ENCODE measurements around the gene DPEP2. TPM values are rescaled to one million over a fixed set of nuclear protein-coding genes. Genes with fewer than 3 reads are reported as not detected.
"Not testable (repeated sequence)": the region's sequence is repeated elsewhere in the genome, so short reads cannot be mapped to it uniquely, and the experiment has no call there.

DPEP2 gene
- total and polyA plus RNA-seq, 8 donors: 0.61 to 5.2 (median 1.7) TPM; not detected in 2

DNA sequence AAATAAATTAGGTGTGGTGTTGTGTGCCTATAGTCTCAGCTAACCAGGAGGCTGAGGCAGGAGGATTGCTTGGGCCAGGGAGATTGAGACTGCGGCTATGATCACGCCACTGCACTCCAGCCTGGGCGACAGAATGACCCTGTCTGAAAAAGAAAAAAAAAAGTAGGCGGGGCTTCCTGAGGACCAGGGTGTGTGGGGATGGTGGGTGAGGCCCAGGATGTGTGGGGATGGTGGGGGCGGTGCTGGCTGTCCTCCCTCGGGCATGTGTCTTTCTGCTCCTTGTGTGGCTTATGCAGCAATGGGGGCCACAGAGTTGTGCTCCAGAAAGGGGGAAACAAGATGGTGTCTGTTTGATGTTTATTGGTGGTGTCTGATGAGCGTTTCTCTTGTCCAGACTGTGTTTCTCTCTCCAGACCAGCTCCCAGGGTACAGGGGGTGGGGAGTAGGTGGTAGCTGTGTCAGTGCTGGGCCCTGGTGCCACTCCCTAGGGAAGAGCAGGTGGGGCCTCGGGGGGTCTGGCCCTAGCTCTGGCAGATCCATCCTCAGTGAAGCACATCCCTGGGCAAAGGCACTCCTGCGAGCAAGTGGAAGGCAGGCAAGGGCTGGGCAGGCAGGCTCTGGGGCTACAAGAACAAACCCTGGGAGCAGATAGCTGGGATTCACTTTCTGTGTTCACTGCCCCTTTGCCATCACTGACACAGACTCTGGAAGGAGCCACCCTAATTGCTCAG is 57.6 kb downstream of the DPEP2 start:
- Histone ChIP-seq H3K36me3 (peaks cover 21 to 61% (median 45%) of the 10 kb centered on the region in 4 donors), H3K27ac (peak overlapping the region in 3 of 5 donors; percentile 4 to 82 (median 76)), H3K9me3 (no peaks in the 10 kb centered on the region), H3K4me1 (peaks cover 34 to 65% (median 60%) of the 10 kb centered on the region in 4 donors), H3K4me3 (no peak overlapping the region), H3K27me3 (no peaks in the 10 kb centered on the region)
- no peak for DNase-seq
- intact Hi-C loops (cut with DNase I; ENCODE audit: low total_unique reads): no loop called here
- TF ChIP-seq, protein P1, sequence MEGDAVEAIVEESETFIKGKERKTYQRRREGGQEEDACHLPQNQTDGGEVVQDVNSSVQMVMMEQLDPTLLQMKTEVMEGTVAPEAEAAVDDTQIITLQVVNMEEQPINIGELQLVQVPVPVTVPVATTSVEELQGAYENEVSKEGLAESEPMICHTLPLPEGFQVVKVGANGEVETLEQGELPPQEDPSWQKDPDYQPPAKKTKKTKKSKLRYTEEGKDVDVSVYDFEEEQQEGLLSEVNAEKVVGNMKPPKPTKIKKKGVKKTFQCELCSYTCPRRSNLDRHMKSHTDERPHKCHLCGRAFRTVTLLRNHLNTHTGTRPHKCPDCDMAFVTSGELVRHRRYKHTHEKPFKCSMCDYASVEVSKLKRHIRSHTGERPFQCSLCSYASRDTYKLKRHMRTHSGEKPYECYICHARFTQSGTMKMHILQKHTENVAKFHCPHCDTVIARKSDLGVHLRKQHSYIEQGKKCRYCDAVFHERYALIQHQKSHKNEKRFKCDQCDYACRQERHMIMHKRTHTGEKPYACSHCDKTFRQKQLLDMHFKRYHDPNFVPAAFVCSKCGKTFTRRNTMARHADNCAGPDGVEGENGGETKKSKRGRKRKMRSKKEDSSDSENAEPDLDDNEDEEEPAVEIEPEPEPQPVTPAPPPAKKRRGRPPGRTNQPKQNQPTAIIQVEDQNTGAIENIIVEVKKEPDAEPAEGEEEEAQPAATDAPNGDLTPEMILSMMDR (IDR thresholded peaks at IDR 0.05): no peak
- TF ChIP-seq POLR2AphosphoS5 (IDR thresholded peaks at IDR 0.05): no peak
- no peak for TF ChIP-seq EP300 (IDR thresholded peaks at IDR 0.05)
- TF ChIP-seq POLR2A (IDR thresholded peaks at IDR 0.05): no peak
- WGBS, 5 donors: 82 to 86% (median 84%) methylated on average over 8 to 9 of the region's 9 CpGs

DNA sequence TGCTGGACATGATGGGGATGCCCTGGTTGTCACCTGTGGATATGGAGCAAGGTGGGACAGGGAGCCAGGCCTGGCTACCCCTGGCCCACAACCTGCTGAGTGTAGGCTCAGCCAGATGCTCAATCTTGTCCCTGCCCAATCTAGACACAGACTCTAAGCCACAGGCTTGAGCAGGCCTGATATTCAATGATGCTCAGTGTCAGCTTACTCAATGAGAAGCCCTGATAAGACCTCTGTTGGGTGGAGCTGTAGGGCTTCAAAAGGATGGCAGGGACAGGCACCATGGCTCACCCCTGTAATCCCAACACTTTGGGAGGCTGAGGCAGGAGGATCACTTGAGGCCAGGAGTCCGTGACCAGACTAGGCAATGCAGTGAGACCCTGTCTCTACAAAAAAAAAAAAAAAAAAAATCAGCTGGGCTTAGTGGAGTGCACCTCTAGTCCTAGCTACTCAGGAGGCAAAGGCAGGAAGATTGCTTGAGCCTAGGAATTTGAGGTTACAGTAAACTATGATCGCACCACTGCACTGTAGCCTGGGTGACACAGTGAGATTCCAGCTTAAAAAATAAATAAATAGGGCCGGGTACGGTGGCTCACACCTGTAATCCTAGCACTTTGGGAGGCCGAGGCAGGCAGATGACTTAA is 58.7 kb downstream of the DPEP2 start:
- intact Hi-C loops (cut with DNase I; ENCODE audit: low total_unique reads): no loop called here
- Histone ChIP-seq H3K36me3 (peaks cover 10 to 50% (median 34%) of the 10 kb centered on the region in 4 donors), H3K4me1 (peaks cover 33 to 64% (median 60%) of the 10 kb centered on the region in 4 donors), H3K4me3 (no peak overlapping the region), H3K27me3 (no peaks in the 10 kb centered on the region), H3K9me3 (no peaks in the 10 kb centered on the region), H3K27ac (peak overlapping the region in 1 of 5 donors; percentile 25)
- 85 to 93% (median 91%) methylated on average over 5 of the region's 5 CpGs for WGBS, 5 donors
- no peak for DNase-seq
- TF ChIP-seq, protein P1 (IDR thresholded peaks at IDR 0.05): no peak
- TF ChIP-seq EP300 (IDR thresholded peaks at IDR 0.05) (no peak), POLR2AphosphoS5 (IDR thresholded peaks at IDR 0.05) (no peak), POLR2A (IDR thresholded peaks at IDR 0.05) (no peak)

DNA sequence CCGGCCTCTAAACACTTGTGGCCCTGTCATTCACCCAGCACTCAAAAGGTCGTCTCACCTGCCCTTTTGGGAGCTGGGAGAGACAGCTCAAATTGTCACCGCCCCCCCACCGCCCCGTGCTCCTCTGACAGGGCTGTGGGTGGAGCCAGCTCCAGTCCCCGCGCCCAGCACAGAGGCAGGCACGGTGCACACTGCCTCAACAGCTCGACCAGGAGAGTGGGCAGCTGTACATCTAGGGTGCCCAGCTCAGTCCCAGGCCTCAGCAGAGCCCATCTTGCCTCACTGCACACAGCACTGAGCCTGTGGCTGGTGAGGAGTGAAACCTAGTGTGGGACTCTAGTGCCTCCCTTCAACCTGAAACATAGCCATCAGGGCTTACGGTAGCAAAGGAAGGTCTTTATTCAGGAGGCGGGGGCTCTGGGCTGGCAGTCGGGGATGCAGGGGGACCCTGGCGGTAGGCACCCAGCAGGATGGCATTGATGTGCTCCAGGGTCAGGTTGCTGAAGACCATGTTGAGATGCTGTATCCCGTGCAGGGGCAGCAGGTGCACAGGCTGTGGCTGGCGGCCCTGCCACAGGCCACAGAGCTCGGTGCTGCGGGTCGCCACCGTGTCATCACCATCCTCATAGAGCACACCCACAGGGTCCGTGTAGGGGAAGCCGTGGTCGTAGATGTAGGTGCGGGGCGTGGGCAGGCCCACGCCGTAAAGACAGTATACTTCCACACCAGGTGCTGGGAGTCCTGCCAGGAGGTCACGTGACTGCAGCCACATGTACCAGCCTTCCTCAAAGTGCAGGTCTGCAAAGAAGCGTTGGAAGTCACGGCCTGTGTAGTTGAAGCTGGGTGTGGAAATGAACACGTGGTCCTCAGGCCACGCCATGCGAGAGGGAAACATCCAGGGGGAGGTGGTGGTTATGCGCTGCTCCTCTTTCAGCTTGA is 59.5 kb downstream of the DPEP2 start:
- DNase-seq: peak in 1 of 2 donors; percentile 80

DNA sequence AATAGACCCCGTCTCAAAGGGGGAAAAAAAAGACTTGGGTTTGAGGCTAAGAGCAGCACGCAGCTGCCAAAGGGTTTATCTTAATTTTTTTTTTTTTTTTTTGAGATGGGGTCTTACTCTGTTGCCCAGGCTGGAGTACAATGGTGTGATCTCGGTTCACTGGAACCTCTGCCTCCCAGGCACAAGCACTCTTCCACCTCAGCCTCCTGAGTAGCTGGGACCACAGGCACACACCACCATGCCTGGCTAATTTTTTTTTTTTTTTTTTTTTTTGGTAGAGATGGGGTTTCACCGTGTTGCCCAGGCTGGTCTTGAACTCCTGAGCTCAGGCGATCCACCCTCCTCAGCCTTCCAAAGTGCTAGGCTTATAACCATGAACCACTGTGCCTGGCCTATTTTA is 61.6 kb downstream of the DPEP2 start:
- Histone ChIP-seq H3K27ac (peak overlapping the region in 2 of 5 donors; percentile 97 to 99), H3K4me1 (peaks cover 27 to 54% (median 50%) of the 10 kb centered on the region in 4 donors), H3K36me3 (peaks cover 5 to 48% (median 32%) of the 10 kb centered on the region in 4 donors)
- not testable (repeated sequence) for H3K4me3 ChIP-seq, H3K27me3 ChIP-seq, DNase-seq, H3K9me3 ChIP-seq
- intact Hi-C loops (cut with DNase I; ENCODE audit: low total_unique reads): loop anchor here (10.0 kb wide), 1 partner anchor 113 kb away; no protein-coding TSS in a partner anchor
- 90 to 98% (median 93%) methylated on average over 5 of the region's 5 CpGs for WGBS, 5 donors

More for the DNA sequence above, 59.5 kb downstream of the DPEP2 start:
- Histone ChIP-seq H3K4me3 (no peak overlapping the region), H3K4me1 (peaks cover 37 to 64% (median 63%) of the 10 kb centered on the region in 4 donors), H3K9me3 (no peaks in the 10 kb centered on the region), H3K27me3 (no peaks in the 10 kb centered on the region), H3K27ac (peak overlapping the region in 2 of 5 donors; percentile 25 to 26), H3K36me3 (peaks cover 3 to 47% (median 29%) of the 10 kb centered on the region in 4 donors)
- TF ChIP-seq POLR2AphosphoS5 (IDR thresholded peaks at IDR 0.05) (peak in 1 of 3 donors; percentile 20), POLR2A (IDR thresholded peaks at IDR 0.05) (no peak)
- intact Hi-C loops (cut with DNase I; ENCODE audit: low total_unique reads): loop anchor here (10.0 kb wide), 1 partner anchor 115 kb away; no protein-coding TSS in a partner anchor
- WGBS, 5 donors: 61 to 67% (median 63%) methylated on average over 14 to 33 of the region's 33 CpGs

Small RNA genes lying within 50 kb of the gene (small RNA-seq; reads per million reads assigned to genes)
- gene RNU6-359P: 0 reads per million in 4 donors

Other genes with a start within 250 kb of the DPEP2 start
- gene RANBP10, start 192.9 kb downstream of the DPEP2 start, total RNA-seq: 10 to 100 TPM in 3 of 5 donors, 1 to 10 TPM in 2; 7.8 to 37.3 (median 13.0) TPM
- 1 to 10 TPM; 2.9 to 6.9 (median 4.2) TPM for gene RANBP10, start 192.9 kb downstream of the DPEP2 start, polyA plus RNA-seq
- gene TSNAXIP1, start 192.6 kb downstream of the DPEP2 start, total RNA-seq: 10 to 100 TPM in 1 of 5 donors, 1 to 10 TPM in 2, under 1 TPM in 1, not detected in 1; 0.45 to 25.7 (median 1.7) TPM
- gene TSNAXIP1, start 192.6 kb downstream of the DPEP2 start, polyA plus RNA-seq: 1 to 10 TPM in 1 of 3 donors, under 1 TPM in 2; 0.46 to 1.2 (median 1.00) TPM
- gene THAP11, start 157.2 kb downstream of the DPEP2 start, total RNA-seq: 100 to 1,000 TPM in 1 of 5 donors, 10 to 100 TPM in 4; 12.5 to 109 (median 53.9) TPM
- 10 to 100 TPM; 15.8 to 25.7 (median 18.7) TPM for gene THAP11, start 157.2 kb downstream of the DPEP2 start, polyA plus RNA-seq
- gene NUTF2, start 152.6 kb downstream of the DPEP2 start, total RNA-seq: 10 to 100 TPM in 4 of 5 donors, 1 to 10 TPM in 1; 9.3 to 64.7 (median 25.7) TPM
- gene NUTF2, start 152.6 kb downstream of the DPEP2 start, polyA plus RNA-seq: 100 to 1,000 TPM in 2 of 3 donors, 10 to 100 TPM in 1; 92.0 to 125 (median 112) TPM
- 10 to 100 TPM; 27.4 to 80.7 (median 71.0) TPM for gene CENPT, start 151.8 kb downstream of the DPEP2 start, total RNA-seq
- gene CENPT, start 151.8 kb downstream of the DPEP2 start, polyA plus RNA-seq: 10 to 100 TPM; 36.8 to 64.8 (median 48.3) TPM
- 100 to 1,000 TPM in 2 of 5 donors, 10 to 100 TPM in 3; 41.5 to 141 (median 58.5) TPM for gene EDC4, start 126.4 kb downstream of the DPEP2 start, total RNA-seq
- 10 to 100 TPM; 22.0 to 27.6 (median 22.2) TPM for gene EDC4, start 126.4 kb downstream of the DPEP2 start, polyA plus RNA-seq
- gene NRN1L, start 114.6 kb downstream of the DPEP2 start, total RNA-seq: not detected
- 1 to 10 TPM in 2 of 3 donors, not detected in 1; 2.0 to 2.7 TPM for gene NRN1L, start 114.6 kb downstream of the DPEP2 start, polyA plus RNA-seq
- gene PSKH1, start 106.2 kb downstream of the DPEP2 start, total RNA-seq: 10 to 100 TPM; 17.5 to 93.7 (median 26.1) TPM
- gene PSKH1, start 106.2 kb downstream of the DPEP2 start, polyA plus RNA-seq: 10 to 100 TPM; 10.2 to 26.5 (median 13.4) TPM
- gene CTRL, start 67.6 kb downstream of the DPEP2 start, total RNA-seq: 10 to 100 TPM in 1 of 5 donors, 1 to 10 TPM in 2, under 1 TPM in 1, not detected in 1; 0.37 to 11.0 (median 4.0) TPM
- 1 to 10 TPM in 2 of 3 donors, under 1 TPM in 1; 0.62 to 2.1 (median 1.3) TPM for gene CTRL, start 67.6 kb downstream of the DPEP2 start, polyA plus RNA-seq
- gene PSMB10, start 62.6 kb downstream of the DPEP2 start, total RNA-seq: 10 to 100 TPM; 22.8 to 85.8 (median 52.5) TPM
- gene PSMB10, start 62.6 kb downstream of the DPEP2 start, polyA plus RNA-seq: 100 to 1,000 TPM; 128 to 205 (median 134) TPM
- gene LCAT, start 55.4 kb downstream of the DPEP2 start, total RNA-seq: 10 to 100 TPM; 10.1 to 20.1 (median 12.8) TPM
- 10 to 100 TPM; 18.6 to 20.7 (median 19.2) TPM for gene LCAT, start 55.4 kb downstream of the DPEP2 start, polyA plus RNA-seq
- gene SLC12A4, start 30.8 kb downstream of the DPEP2 start, total RNA-seq: 100 to 1,000 TPM in 1 of 5 donors, 10 to 100 TPM in 4; 12.7 to 136 (median 25.9) TPM
- gene SLC12A4, start 30.8 kb downstream of the DPEP2 start, polyA plus RNA-seq: 10 to 100 TPM in 2 of 3 donors, 1 to 10 TPM in 1; 5.7 to 19.8 (median 16.2) TPM
- gene DPEP3, start 19.0 kb downstream of the DPEP2 start, total RNA-seq: not detected
- not detected for gene DPEP3, start 19.0 kb downstream of the DPEP2 start, polyA plus RNA-seq
- gene DPEP2NB, start 16.4 kb upstream of the DPEP2 start, total RNA-seq: not detected
- not detected for gene DPEP2NB, start 16.4 kb upstream of the DPEP2 start, polyA plus RNA-seq
- gene DDX28, start 23.7 kb upstream of the DPEP2 start, total RNA-seq: 1 to 10 TPM in 3 of 5 donors, not detected in 2; 4.6 to 8.9 (median 7.3) TPM
- 1 to 10 TPM; 6.3 to 9.7 (median 7.3) TPM for gene DDX28, start 23.7 kb upstream of the DPEP2 start, polyA plus RNA-seq
- gene DUS2, start 23.8 kb upstream of the DPEP2 start, total RNA-seq: 10 to 100 TPM in 4 of 5 donors, under 1 TPM in 1; 0.45 to 27.5 (median 15.2) TPM
- gene DUS2, start 23.8 kb upstream of the DPEP2 start, polyA plus RNA-seq: 1 to 10 TPM; 4.3 to 9.5 (median 5.0) TPM
- gene NFATC3, start 85.9 kb upstream of the DPEP2 start, total RNA-seq: 100 to 1,000 TPM in 2 of 5 donors, 10 to 100 TPM in 3; 20.1 to 385 (median 23.9) TPM
- gene NFATC3, start 85.9 kb upstream of the DPEP2 start, polyA plus RNA-seq: 1 to 10 TPM; 5.5 to 5.8 (median 5.6) TPM
- 100 to 1,000 TPM in 1 of 5 donors, 10 to 100 TPM in 4; 19.8 to 184 (median 76.3) TPM for gene ESRP2, start 236.6 kb upstream of the DPEP2 start, total RNA-seq
- gene ESRP2, start 236.6 kb upstream of the DPEP2 start, polyA plus RNA-seq: 10 to 100 TPM; 21.5 to 36.9 (median 31.2) TPM
- 10 to 100 TPM in 2 of 5 donors, 1 to 10 TPM in 3; 3.5 to 16.5 (median 9.8) TPM for gene PLA2G15, start 245.9 kb upstream of the DPEP2 start, total RNA-seq
- gene PLA2G15, start 245.9 kb upstream of the DPEP2 start, polyA plus RNA-seq: 1 to 10 TPM; 4.4 to 6.0 (median 5.8) TPM

All from stomach (tissue), 9 donors.